GM19193 (cell line): ENCODE measurements around the gene YAP1.

ENCODE experiments used
- POLR2A ChIP-seq: IDR thresholded peaks from 4 replicates; pipeline ENCODE4 v1.6.1; 2011; ENCODE audit not compliant: insufficient read depth, insufficient read length; ENCODE audit errors: extremely low read depth

YAP1 gene

GRCh38 chr11:102139081-102139498 lies 28.8 kb downstream of the YAP1 start:
- no peak for TF ChIP-seq POLR2A

DNA sequence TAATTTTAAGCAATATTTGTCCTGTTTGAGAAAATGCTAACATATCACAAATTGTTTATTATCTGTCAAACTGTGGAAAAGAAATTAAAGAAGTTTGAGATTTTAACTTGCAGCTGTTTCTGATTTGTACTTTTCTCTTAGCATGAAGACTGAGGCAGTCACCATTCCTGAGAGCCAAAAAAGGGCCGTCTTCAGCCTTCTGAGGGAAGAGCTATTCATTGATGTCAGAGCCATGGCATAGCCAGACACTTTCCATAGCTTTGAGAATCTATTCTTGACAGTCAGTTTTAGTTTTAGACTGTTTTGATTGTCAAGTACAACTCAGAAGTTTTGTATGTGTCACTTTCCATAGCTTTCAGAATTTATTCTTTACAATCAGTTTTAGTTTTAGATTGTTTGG lies 32.1 kb downstream of the YAP1 start:
- TF ChIP-seq POLR2A: no peak

- no peak for TF ChIP-seq POLR2A
Measured at GRCh38 chr11:102143867-102144266, 33.6 kb downstream of the YAP1 start.

DNA sequence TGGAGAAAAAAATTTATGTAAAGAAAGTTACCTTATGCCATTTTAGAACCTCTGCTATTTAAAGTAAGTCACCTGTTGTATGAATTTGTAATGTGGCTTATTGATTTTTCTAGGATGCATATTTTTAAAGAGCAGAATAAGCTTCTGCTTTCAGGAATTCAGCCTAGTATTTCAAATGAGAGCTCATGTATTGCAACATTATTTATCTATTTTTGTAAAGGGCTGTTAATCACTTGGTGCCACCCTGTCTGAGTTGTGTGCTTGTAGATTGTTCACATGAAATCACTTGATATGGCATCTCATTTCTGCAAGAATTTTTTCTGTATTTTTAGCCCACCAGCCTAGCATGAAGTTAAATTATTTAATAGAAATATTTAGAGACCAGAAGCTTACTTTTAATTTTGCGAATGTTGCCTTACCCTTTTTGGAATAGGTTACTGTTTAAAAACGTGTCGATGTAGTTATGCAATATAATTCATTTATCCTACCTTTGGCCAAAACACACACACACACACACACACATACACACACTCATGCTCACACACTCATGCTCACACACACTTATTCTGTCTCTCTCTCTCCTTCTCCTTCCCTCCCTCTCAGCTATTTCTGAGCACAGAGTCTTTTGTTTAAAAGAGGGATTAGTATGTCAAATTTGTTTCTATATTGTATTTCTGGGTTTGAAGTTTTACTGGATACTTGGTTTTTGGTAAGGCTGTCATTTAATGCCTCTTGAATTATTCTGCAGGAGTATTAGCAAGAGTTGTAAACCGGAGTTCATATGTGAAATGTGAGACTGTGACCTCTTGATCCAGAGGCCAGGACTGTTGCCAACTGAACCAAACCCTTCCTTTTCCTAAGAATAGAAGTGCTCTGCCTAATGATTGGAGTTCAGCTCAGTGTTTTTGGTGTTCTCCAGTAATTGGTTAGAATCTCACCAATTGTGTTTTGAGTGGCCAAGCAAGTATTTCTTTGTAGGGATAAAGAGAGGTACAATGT lies 34.4 kb downstream of the YAP1 start:
- TF ChIP-seq POLR2A: no peak

DNA sequence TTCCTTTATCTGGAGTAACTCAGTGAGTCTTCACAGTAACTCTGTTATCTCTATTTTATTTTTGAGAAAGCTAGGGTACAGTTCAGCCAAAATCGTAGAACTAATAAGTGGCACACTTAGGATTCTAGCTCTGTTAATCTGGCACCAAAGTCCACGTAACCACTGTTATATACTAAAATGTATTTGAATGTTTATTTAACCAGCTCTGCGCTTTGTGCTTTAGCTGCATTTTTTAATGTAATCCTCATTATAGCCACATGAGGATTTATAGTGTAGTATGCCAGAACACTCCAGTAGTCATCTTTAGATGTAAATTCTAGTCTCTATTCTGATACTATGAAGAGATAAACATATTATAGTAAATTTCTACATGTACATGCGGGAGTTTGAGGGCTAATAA lies 36.8 kb downstream of the YAP1 start:
- TF ChIP-seq POLR2A: no peak

DNA sequence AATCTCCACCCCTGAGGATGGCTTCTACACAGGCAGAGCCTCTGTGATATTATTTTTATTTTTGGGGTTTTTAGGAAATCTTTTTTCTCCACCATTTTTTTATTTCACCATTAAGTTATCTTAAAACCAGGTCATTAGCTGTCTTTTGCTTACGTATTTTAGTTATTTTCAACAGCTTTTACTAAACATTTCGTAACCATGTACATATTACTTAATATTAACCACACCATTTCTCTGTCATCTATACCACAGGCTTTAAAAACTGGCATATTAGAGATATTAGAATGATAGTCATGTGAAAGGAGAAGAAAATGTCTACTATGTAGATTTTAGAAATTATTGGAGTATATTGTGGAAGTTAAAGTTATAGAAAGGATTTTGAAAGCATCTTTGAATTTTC lies 37.4 kb downstream of the YAP1 start:
- TF ChIP-seq POLR2A: no peak

GRCh38 chr11:102148059-102148458 lies 37.8 kb downstream of the YAP1 start:
- no peak for TF ChIP-seq POLR2A

DNA sequence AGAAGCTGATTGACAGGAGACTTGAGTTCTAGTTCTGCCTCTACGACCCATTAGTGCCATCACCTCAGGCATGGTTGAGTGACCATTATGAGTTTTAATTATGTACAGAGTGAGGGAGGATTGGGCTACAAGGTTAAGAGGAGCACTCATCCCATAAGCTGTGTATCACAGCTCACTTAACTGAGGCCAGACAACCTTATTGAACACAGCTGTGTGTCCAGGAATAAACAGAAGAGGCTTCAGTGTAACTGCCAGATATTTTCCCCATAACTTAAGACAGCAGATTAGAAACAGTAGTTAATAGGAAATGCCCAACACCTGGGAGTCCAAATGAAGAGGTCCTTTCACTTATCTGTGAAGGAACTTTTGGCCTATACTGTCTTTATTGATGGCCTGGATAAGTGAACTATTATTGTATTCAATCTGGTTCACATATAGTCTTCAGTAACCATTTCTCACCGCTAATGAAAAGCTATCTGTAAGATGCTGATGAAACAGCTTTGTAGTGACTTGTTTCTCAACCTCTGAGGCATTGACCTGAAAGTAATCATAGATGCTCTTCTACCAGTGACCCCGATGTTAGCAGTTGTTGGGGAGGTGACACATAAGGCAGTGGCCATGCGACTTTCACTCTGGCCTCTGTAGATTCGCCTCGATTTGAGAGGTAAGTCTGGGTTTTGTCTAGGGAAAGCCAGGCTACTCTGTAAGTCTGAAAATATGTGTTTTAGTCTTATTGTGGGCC lies 41.7 kb downstream of the YAP1 start:
- TF ChIP-seq POLR2A: no peak

DNA sequence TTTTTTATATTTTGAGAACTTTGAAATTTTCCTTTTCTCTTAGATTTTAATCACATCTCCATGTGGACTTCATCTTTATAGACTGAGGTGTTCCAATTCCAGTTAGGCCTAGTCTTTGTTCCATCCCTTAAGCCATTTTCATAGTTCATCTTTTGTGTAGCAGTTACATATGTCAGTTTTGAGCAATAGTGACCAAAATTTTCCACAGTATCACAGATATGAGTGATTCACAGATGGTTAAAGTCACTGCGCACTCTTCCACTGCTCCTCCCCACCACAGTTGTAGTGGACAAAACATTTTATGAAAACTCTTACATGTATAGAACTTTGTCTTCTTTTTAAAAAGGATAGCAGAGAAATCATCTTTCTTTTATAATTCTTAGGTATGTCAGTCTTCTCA lies 42.8 kb downstream of the YAP1 start:
- no peak for TF ChIP-seq POLR2A

DNA sequence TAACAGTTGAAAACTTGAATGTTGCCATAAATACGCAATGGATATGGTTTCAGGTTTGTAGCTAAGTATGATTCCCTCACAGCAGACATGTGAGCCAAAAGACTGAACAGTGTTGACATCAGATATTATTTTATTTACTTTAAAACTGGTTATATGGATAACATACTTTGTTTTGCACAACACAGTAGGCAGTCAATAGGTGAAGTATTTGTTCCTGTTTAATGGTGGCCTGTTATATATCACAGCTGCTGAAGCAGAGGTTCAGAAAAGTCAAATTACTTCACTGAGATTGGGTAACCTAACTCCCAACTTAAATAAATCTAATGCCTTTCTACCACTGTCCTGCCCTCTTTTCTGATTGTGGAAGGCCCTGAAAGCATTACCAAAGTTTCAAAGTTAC lies 44.6 kb downstream of the YAP1 start:
- no peak for TF ChIP-seq POLR2A

GRCh38 chr11:102155676-102156075 lies 45.4 kb downstream of the YAP1 start:
- TF ChIP-seq POLR2A: no peak

GRCh38 chr11:102157219-102157618 lies 47.0 kb downstream of the YAP1 start:
- no peak for TF ChIP-seq POLR2A

DNA sequence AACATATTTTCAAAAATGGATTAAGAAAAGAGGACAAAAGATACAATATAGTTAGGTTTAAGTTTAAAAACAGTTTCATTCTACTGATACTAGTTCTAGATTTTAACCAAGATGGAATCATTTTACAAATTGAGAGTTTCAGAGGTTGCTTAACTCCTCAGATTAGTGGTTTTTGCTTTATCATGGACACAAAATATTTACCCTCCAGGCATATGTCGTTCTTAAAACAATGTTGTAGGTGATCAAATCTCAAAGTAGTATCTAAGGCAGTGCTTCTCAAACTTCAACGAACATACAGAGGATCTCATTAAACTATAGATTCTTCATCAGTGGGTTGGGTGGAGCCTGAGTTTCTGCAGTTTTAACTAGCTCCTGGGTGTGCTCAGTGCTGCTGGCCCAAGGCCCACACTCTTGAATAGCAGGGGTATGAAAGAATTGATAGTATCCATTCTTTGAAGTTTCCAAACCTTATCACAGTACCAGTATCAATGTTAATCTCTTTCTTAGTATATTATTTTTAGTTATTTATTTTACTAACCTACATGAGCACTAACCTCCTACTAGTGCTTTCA lies 48.0 kb downstream of the YAP1 start:
- TF ChIP-seq POLR2A: no peak

GRCh38 chr11:102163368-102163767 lies 53.1 kb downstream of the YAP1 start:
- TF ChIP-seq POLR2A: no peak

DNA sequence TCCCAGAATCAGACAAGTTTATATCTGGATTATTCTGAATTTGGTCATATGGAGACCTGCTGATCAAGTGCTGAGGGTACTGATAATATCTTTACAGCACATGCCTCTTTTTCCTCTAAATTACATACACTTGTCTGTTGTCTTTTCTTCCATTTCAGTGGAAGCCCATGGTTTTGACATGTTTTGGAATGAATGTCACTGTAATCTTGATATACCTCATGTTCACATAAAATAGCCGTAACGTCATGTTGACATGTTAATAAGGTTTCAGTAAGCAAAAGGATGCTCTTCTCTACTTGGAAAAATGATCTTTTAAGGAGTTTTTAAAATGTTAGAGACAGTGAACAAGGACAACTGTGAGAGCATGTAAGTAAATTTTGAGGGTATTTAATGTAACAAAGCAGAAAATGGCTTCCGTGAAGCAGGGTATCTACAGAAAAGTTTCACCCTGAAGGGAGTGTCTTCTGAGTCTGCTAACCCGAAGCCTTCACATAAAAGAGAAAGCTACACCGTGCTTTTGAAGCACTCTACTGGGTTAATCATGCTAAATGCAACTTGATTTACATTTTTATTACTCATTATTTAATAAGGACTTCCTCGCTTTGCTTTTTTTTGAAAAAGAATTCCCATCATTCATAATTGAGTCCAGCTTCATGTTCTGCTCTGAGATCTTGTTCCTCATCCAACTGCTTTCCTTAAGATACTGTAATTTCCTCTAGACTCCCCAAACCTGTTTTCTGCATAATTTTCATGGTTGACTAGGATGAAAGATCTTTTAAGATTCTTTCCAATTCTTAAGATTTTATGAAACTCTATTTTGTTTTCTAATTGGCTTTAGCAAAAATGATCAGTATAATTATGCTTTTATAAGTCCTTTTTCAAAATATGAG lies 56.2 kb downstream of the YAP1 start:
- TF ChIP-seq POLR2A: no peak

GRCh38 chr11:102168481-102168880 lies 58.2 kb downstream of the YAP1 start:
- no peak for TF ChIP-seq POLR2A
